GM10266 (cell line): ENCODE measurements around the gene CDKN1C.

ENCODE experiments used
- DNase-seq: peaks from one replicate; pipeline ENCODE4 v3.0.0; 2012; ENCODE audit errors: extremely low spot score
- TF ChIP-seq, protein P1 (sequence below): IDR thresholded peaks from 2 replicates; pipeline ENCODE4 v1.5.1; 2012; ENCODE audit warnings: mild to moderate bottlenecking, low read depth; ENCODE audit not compliant: control insufficient read depth, insufficient read depth; ENCODE audit errors: missing control alignments

The CDKN1C gene

DNA sequence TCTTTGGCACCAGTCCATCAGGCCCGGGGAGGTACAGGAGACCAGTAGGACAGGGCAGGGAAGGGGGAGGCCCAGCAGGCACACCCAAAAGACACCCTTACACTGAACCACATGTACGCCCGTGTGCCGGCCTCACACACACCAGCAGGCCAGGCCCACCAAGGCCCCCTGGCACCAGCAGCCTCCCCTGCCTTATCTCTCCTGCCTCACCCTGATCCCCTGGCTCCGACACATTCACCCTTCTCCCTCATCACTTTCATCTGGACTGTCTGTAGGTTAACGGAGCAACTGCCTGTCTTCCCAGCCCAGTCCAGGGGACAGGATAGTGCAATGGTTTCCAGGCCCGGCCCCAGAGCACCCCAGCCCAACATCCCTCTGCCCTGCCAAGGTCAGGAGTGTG lies 4.9 kb downstream of the CDKN1C start:
- TF ChIP-seq, protein P1, sequence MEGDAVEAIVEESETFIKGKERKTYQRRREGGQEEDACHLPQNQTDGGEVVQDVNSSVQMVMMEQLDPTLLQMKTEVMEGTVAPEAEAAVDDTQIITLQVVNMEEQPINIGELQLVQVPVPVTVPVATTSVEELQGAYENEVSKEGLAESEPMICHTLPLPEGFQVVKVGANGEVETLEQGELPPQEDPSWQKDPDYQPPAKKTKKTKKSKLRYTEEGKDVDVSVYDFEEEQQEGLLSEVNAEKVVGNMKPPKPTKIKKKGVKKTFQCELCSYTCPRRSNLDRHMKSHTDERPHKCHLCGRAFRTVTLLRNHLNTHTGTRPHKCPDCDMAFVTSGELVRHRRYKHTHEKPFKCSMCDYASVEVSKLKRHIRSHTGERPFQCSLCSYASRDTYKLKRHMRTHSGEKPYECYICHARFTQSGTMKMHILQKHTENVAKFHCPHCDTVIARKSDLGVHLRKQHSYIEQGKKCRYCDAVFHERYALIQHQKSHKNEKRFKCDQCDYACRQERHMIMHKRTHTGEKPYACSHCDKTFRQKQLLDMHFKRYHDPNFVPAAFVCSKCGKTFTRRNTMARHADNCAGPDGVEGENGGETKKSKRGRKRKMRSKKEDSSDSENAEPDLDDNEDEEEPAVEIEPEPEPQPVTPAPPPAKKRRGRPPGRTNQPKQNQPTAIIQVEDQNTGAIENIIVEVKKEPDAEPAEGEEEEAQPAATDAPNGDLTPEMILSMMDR: no peak

DNA sequence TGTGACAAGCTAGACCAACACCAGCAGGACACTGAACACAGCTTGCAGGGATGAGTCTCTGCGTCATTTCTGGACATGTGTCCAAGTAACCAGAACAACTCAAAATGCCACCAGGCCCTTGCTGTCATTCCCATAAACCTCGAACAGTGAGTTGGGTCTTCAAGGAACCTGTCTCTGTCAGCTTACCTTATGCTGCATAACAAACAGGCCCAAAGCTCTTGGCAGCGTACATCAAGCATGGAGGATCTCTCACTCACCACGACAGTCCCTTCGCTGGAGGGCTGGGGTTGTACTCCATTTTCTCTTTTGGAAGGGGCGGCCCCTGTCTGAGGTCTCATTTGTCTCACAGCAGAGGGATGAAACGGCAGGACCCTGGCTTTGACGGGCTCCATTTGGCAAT lies 6.8 kb downstream of the CDKN1C start:
- DNase-seq: no peak
- TF ChIP-seq, protein P1: no peak

More for the DNA sequence above, 4.9 kb downstream of the CDKN1C start:
- DNase-seq: no peak

DNA sequence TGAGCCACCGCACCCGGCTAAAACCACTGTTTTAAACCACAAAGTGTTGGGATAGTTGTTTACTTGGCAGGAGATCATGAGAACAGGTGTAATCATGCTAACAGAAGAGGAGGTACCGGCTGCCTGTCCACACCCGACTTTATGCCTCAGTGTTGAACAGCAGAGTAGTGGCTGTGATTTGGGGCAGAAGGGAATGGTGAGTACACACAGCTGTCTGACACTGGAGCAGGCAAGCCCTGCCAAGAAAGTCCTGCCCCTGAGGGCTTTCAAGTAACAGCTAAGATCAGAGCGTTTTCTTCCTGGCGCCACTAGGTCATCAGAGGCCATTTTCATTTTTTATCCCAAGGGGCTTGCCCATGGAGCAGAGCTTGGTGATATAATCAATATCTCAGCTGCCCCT lies 8.1 kb downstream of the CDKN1C start:
- DNase-seq: no peak
- TF ChIP-seq, protein P1: no peak

DNA sequence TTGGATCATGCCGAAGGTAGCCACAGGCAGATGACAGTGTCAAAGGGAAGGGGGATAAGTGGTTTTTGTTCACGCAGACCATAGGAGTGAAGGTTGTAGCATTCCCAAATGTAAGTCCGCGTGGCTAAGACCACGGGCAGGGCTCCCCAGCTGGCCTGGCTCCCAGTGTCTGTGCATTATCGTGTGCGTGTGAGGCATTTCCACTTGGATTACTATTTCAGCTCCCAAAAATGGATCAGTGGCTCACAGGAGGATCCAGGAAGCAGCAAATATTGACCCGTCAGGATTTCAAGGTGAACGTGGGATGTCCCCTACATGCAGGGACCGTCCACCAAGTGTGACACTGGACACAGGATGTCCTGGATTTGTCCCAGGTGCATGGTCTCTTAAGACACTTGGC lies 10.6 kb downstream of the CDKN1C start:
- TF ChIP-seq, protein P1: no peak
- no peak for DNase-seq

DNA sequence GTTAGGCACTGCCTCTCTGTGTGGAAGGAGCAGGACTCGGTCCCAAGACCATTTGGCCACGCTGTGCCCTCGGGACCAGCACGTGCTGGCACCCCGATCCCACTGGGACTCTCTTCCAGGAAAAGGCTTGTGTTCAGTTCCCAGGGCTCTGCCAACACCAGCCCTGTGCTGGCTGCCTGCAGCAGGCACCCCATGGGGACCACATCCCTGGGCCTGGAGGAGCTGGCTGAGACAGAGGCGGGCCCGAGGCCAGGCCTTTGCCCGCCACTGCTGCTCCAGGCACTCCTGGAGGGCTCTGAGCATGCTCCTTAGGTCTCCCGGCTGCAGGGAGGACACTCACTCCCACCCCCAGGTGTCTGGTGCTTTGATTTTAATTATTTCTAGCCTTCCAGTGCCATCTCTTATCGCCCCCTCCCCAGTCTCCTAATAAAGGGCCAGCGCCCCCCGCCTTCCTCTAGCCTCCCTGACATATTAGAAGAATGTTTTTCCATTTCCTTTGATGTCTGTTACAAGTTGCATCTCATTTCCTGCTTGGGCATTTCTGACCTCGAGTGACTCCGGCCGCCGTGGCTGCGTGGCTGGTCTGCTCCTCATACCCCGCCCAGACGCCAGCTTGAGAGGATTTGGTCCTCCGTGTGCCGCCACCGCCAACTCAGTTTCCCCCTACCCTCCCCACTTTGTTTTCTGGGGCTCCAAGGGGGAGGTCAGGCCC lies 14.4 kb downstream of the CDKN1C start:
- TF ChIP-seq, protein P1: no peak
- no peak for DNase-seq

DNA sequence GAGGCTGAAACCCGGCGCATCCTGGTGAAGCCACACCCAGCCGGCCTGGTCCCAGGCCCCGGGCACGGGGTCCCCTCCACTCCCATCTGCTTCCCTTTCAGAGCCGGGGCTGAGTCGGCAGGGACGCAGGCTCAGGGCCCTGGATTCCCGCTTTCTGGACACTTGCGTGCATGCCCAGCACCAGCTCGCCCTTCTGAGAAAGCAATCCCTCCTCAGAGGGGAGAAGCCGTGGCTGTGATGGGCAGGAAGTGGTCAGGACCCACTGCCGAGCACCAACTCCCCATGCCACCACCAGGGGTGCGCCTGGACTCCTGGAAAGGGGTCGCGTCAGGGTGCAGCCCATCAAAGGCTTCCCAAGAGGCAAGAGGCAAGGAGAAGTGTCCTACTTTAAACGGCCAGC lies 15.1 kb downstream of the CDKN1C start:
- TF ChIP-seq, protein P1: no peak
- DNase-seq: no peak

DNA sequence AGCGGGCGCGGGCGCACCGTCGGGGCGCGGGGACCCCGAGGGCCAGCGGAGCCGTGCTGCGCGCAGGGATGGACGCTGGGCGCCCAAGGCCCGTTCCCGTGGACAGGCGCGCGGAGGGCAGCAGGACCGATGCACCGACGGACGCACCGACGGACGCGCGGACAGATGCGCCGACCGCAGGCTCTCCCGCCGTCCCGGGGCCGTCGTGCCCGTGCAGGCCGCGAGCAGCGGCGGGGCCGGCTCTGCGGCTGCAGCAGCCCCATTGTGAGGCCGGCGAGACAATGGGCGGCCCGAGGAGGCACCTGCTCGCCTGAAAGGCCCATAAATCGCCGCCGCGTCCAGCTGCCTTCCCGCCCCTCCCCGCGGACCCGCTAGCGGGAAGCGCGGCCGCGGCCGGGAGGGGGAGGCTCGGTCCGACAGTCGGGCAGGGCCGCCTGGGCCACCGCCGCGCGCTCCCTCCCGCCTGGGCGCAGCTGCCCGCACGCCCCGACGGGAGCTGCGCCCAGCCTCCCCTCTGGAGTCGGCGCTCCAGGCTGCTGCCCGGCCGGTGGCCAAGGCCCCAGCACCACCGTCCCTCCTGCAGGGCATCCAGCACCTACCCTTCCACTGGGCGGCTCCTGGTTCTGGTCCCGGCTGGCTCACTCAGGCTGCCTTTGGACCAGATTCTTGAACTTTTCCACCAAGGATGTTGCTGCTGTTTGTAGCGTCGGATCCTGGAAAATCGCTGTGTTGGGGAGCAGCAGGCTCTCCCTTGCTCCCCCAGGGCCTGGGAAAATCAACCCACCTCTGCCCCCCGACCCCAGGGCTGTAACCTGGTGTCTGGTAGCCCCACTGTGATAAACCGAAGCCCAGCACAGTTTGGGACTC lies 15.8 kb downstream of the CDKN1C start:
- TF ChIP-seq, protein P1: no peak
- no peak for DNase-seq
